Astrocyte of the hippocampus (primary cell): ENCODE results near the gene HDAC4.
"Not testable (repeated sequence)": the region's sequence is repeated elsewhere in the genome, so short reads cannot be mapped to it uniquely, and the experiment has no call there.

ENCODE experiments used
- DNase-seq: peaks from one replicate; pipeline ENCODE4 v3.0.0; 2011; ENCODE audit warnings: low read depth, low spot score

HDAC4 gene

DNA sequence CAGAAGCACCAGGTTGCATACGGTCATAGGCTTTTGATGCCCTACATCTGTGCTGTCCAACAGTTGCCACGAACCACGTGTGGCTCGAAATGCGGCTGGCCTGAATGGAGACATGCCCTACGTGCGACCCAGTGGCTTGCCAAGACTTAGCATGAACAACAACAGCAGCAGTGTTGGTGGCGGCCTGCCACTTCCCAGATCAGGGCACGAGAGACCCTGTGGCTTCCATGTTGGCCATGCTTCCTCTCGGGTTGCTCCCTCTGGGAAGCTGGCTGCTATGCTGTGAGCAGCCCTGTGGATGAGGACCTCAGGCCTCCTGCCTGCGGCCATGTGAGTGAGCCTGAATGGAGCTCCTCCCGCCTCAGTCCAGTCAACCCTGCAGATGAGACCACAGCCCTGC lies 212.3 kb downstream of the HDAC4 start:
- no peak for DNase-seq

DNA sequence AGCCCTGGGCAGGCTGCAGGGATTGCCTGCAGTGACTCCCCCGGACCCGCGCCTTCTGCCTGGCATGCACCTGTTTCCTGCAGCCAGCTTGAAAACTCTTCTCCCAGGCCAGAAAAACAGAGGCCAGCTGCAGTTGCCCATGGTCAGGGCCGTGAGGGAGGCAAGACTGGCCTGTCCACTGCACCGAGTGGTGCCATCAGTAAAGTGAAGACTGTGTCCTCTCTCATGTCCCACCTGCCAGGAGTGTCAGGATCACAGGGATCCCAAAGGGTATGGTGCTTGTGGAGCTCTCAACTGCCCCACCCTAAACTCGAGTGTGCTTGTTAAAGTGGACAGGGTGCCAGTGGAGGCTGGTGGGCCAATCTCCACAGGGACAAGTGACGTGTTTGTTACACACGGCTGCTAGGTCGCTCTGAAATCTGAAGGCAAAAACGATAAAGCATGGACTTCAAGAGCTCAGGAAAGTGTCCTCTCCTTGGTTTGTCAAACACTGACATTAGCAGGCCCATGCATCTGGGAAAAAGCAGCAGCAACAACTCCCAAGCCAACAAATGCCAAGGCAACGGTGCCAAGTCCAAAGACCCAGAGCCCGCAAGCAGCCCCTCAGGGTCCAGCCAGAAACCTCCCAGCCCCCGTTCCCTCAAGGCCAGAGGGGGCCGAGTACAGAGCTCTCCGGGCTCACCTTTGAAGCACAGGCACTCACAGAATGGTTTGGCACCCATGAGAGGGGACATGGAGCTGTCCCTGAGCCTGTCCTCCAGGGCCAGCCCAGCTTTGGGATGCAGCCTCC lies 213.2 kb downstream of the HDAC4 start:
- DNase-seq: no peak

DNA sequence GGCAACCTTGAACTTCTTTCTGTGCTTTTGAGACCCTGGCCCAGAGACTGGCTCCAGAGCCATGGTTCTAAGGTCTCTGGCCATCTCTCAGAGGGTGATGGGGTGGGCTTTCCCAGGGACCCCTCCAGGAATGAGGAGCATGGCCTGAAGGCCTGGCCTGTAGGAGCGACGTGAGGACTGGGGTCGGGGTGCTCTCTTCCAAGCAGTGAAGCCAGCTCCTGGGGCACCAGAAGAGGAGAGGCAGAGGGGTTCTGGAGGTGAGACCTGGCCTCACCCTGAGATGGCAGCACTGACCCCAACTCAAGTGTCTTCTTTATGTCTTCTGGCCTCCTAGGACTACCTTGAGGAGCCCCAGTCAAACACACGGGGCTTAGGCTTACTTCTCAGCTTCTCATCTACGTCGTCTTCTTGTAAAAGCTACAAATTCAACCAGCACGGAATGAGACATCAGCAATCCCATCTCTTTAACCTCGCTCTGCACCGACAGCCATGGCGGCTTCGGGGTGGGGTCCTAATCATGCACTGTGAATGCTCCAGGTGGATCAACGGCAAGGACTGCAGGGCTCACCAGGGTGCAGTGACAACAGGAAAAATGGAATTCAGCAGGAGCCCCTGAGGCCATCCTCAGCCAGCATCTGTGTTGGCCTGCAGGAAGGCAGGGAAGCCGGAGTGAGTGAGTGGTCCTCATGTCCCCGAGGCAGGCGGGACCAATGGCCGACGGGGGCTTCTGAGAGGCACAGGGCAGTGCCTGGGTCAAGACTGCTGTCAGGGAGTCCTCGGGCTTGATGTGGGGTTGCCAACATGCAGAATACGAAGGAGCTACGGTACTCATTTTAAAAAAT lies 214.1 kb downstream of the HDAC4 start:
- no peak for DNase-seq

DNA sequence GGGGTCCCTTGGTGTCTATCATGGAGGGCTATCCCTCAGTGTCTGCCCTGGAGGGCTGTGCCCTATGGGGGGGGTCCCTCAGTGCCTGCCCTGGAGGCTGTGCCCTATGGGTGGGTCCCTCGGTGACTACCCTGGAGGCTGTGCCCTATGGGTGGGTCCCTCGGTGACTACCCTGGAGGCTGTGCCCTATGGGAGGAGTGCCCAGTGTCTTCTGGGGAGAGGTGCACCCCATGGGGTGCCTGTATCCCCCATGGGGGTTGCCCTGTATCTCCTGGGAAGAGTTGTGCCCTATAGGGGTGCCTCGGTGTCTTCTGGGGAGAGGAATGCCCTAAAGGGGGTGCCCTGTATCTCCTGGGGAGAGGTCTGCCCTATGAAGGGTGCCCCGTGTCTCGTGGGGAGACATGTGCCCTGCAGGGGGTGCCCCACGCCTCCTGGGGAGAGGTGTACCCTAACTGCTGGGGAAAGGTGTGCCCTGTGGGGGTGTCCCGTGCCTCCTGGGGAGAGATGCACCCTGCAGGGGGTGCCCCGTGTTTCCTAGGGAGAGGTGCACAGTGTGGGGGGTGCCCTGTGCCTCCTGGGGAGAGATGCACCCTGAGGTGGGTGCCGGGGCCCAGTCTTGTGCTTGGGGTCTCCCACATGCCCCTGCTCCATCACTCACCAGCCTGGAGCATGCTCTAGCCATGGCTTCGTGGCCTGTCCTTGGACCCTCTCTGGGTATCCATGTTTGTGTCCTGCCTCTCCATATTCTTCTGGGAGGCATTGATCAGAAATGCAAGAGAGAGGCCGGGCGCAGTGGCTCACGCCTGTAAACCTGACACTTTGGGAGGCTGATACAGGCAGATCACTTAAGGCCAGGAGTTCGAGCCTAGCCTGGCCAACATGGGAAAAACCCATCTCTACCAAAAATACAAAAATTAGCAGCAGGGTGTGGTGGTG lies 215.6 kb downstream of the HDAC4 start:
- DNase-seq: no peak

DNA sequence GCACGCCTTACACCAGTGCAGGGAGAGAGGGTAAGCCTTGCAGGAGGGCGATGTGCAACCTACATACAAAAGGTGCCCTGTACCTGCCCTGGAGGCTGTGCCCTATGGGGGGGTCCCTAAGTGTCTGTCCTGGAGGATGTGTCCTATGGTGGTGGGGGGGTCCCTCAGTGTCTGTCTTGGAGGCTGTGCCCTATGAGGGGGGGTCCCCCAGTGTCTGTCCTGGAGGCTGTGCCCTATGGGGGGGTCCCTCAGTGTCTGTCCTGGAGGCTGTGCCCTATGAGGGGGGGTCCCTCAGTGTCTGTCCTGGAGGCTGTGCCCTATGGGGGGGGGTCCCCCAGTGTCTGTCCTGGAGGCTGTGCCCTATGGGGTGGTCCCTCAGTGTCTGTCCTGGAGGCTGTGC lies 216.6 kb downstream of the HDAC4 start:
- no peak for DNase-seq

DNA sequence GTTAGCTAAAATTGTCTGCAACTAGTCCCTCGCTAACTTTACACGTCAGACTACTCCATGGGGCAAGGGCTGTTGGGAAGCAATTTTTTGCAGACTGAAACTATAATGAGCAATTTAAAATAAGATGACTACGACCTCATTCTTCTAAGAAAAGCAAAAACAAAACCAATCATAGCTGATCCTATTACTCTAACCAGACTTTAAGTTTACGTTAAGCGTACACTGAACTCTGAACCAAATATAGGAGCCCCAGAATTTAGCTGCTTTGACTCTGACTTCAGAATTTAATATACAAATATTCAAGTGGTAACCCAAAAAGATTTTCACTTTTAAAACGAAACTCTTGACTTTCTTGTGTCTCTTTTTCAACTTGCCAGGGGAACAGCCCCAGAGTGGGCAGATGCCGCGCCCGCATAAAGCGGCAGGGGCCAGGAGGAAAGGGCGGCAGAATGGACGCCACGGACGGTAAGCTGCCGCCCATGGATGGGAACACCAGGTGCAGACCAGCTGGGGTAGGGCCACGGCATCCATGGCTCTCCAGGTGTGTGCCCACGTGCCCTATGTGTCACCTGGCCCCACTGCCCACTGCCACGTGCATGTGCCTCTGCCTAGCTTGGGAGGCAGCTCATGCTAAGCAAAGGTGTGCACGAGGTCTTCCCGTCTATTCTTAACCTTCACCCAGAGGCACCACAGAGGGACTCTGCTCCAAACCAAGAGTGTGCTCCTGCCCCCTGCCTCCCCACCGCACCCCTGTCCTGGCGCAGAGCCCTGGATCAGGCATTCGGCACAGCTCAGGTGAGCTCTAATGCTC lies 217.6 kb downstream of the HDAC4 start:
- no peak for DNase-seq

DNA sequence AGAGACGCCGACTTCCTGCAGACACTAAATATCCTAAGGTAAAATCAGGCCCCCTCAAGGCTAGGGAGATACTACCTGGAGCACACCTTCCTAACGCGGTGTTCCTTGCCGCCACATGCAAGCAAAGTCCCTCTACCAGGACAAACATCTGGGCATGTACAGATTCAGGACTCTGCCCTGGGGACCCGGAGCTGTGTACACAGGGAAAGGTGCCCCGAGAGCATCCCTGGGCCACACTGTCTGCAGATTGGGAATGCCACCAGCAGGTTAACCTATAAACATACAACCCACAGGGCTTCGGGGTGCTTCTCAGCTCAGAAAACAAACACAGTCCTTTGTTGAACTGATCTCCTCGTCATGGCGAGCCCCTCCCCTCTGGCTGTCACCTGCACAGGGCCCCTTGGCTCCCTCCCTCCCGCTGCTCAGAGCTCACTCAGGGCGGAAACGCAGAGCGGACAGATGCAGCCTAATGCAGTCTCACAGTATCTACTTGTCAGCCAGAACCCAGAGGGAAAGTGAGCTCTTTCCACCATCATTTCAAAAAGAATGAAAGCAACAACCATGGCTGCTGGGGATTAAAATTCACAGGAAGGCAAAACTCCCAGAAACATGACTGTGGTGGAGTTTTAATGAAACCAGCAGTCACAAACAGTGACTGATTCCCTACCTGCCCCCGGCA lies 218.8 kb downstream of the HDAC4 start:
- no peak for DNase-seq

DNA sequence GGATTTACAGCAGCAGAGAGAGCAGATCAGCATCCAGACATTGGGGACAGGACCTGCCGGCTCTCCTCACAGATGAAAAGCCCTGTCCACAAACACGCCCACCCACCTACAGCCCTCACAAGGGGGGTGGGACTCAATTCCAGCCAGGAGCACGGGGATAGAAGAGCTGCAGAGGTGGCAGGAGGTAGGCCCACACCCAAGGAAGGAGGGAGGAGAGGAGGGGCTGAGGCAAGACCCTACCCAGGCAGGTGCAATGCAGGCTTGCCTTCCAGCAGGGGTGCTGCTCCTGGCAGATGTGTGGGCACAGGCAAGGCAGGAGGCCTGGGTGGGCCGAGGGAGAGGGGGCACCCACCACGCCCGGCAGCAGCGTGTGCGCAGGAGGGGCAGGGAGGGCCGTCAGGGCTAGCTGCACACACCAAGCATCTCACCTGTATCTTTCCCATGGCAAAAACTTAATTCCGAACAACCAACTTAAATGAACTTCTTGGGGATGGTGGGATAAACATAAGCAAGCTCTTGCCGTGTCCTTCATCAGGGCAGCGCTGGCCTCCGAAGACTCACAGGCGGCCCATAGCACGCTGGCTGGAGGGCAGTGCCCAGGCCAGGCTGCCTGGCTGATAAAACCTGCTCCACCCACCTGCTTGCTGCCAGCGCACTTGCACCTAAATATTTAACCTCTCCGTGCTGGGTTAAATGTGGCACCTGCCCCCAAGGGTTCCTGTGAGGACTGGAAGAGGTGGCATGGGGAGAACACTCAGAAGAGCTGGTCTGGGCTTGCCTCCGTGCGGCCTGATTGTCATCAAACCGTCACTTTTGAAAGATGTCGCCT lies 219.5 kb downstream of the HDAC4 start:
- no peak for DNase-seq

DNA sequence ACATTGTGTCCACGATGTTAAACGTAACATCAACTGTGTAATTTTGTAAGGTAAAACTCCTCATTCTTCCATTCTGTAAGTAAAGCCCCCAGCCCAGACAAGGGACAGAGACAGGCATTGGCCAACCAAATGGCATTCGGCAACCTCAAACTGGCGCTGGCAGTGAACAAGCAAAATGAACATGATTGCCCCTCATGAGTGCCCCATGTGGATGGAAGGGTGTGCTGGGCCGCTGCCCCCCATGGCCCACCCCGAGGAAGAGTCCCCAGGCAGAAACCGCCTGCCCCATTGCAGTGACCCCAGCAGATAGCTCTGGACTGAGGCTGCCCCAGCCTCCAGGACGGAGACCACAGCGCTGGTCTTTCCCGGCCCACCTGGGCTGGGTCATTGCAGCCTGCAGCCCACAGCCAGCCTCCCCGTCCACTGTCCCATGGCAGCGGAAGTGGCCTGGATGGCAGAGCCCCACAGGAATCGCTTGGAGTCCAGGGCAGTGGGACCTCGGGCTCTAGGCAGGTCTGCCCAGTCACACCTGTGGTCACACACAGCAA lies 220.2 kb downstream of the HDAC4 start:
- no peak for DNase-seq

DNA sequence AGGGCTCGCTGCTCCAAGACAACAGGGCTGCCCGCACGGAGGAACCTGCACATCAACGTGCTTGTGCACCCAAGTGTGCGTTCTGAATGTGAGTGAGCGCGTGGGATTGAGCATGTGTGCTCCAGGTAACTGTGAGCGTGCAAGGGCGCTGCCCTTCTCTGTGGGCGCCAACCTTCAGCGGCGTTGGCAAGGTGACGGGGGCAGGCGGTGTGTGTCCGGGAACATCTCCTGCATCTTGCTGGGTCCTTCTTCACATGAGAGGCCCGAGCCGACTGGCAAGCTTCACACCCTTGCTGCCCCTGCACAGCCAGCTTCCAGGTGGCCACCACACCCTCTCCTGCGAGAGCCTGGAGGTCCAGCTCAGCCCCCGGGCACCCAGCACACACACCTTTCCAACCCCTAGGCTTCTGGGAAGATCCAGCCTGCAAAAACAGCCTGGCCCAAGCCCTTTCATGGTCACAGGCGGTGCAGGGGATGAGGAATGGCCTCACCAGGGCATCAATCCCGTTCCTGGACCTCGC lies 220.9 kb downstream of the HDAC4 start:
- no peak for DNase-seq

DNA sequence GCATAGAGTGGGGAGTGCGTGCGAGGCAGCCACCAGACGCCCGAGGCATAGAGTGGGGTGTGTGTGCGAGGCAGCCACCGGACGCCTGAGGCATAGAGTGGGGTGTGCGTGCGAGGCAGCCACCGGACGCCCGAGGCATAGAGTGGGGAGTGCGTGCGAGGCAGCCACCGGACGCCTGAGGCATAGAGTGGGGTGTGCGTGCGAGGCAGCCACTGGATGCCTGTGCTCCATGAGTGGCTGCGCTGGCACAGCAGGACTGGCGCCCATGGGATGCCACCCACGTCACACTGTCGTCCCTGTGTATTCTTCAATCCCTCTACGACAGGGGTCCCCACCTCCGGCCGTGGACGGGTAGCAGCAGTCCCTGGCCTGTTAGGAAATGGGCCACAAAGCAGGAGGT lies 221.9 kb downstream of the HDAC4 start:
- no peak for DNase-seq

DNA sequence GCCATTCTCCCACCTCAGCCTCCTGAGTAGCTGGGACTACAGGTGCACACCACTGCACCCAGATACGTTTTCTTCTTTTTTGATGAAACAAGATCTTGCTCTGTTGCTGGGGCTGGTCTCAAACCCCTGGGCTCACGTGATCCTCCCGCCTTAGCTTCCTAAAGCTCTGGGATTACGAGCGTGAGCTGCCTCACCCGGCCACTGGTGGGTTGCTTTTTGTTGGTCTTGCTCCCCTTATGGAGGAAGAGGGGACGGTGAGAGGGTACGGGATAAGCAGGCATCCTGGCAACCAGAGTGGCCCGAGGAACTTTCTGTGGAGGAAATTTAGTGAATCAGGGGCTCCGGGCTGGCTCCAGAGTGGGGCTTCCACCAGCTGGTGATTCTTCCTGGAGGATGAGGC lies 222.3 kb downstream of the HDAC4 start:
- DNase-seq: no peak

DNA sequence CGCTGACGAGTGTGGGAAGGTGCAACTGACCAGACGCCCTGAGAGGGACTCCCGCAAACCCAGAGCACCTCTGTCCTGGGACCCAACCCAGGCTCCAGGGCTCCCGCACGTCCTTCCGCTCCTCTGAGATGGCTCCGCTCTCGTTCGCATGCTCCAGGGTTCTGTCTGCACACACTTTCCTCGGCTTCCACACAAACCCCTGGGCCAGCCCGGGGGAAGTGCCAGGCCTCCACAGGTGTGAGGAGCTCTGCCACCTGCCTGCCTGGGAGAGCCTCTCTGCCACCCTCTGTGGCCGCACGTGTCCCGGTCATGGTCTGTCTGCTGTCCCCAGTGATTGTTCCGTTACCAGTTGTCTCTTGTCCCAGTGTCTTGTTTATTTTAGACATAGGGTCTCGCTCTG lies 222.9 kb downstream of the HDAC4 start:
- no peak for DNase-seq

DNA sequence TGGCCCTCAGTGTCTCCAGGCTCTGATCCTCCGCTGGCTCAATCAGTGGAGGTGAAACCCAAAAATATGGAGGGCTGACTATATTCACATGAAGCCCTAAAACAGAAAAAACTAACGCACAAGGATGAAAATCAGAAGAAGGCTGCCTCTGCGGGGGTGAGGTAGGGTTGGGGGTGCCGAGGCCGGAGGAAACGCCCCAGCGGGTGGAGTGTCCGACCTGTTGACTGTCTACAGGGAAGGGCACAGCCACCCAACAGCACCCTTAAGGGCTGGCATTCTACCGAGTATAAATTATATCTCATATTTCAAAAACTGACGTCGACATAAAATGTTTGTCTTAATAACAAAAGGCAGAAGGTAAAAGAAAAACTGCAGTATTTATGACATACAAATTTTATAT lies 223.5 kb downstream of the HDAC4 start:
- DNase-seq: no peak

DNA sequence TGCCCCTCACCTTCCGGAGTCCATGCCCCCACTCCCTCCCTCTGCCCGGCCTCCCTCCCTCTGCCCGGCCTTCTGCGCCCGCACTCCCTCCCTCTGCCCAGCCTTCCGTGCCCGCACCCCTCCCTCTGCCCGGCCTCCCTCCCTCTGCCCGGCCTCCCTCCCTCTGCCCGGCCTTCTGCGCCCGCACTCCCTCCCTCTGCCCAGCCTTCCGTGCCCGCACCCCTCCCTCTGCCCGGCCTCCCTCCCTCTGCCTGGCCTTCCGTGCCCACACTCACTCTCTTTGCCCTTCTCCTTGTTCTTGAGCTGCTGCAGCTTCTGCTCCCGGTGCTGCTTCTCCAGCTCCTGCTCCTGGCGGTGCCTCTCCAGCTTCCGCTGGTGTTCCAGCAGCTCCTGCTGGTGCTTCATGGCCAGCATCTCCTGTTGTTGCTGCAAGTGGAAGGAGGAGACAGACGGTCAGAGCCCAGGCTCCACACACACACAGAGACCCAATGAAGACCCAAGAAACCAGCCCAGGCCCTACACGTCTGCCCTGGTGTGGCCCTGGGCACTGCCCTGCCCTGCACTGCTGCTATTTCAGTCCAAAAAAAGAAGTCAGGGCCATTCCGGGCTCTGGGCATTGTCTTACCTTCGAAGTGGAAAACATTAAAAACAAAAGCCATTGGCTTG lies 224.5 kb downstream of the HDAC4 start:
- not testable (repeated sequence) for DNase-seq

DNA sequence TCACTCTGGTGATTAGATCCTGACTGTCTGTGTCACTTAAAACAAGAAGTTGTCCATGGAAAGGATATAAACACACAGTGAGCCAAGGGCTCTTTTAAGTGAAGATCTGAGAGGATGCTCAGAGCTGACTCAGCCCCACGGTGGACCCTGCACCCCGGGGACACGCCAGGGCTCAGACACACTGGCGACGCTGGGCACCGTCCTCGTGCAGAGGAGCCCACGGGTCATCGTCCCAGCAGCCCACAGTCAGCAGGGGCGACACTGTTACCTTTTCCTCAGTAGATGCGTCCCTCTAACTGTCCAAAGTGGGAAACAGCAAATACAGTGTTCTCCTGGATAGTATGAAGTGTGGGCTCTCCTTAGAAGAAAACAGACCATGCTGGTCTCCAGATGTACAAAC lies 225.6 kb downstream of the HDAC4 start:
- no peak for DNase-seq

DNA sequence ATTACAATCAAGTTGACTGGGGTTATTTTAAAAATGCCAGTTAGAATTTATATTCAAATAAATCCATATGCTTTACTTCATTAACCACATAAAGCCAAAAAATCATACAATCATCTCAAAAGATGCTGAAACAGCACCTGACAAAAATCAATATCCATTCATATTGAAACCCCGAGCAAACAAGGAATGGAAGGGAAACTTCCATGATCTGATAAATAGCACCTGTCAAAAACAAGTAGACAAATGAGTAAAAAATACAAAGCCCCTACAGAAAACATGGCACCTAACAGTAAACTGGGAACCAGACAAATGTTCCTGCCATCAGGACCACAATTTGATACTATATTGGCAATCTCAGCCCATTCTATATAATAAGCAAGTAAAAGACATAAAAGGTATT lies 227.5 kb downstream of the HDAC4 start:
- no peak for DNase-seq

DNA sequence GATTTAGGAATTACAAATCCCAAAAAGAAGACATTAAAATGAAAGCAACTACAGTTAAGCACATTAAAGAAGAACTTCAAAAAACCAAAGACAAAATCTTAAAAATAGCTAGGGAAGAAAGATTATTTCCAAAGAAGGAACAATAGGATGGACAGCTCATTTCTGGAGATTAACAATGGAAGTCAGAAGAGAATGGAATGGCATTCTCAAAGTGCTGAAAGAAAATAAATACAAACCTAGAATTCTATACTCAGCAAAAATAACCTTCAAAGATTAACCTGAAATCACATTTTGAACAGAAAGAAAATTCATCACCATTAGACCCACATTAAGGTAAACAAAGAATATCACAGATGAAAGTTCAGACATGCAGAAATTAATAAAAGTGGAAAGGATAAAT lies 229.2 kb downstream of the HDAC4 start:
- no peak for DNase-seq
